Measurements from ENCODE around the gene FGFR4. TPM values are rescaled to one million over a fixed set of nuclear protein-coding genes. Genes with fewer than 3 reads are reported as not detected.
A peak's percentile ranks its signal among the peaks of the same experiment; 100 is the strongest.

FGFR4 gene
- polyA plus RNA-seq, 1 donor (not counting 4 experiments of a cell fraction or from before 2014, with no cell fraction given): 0.62 TPM

DNA sequence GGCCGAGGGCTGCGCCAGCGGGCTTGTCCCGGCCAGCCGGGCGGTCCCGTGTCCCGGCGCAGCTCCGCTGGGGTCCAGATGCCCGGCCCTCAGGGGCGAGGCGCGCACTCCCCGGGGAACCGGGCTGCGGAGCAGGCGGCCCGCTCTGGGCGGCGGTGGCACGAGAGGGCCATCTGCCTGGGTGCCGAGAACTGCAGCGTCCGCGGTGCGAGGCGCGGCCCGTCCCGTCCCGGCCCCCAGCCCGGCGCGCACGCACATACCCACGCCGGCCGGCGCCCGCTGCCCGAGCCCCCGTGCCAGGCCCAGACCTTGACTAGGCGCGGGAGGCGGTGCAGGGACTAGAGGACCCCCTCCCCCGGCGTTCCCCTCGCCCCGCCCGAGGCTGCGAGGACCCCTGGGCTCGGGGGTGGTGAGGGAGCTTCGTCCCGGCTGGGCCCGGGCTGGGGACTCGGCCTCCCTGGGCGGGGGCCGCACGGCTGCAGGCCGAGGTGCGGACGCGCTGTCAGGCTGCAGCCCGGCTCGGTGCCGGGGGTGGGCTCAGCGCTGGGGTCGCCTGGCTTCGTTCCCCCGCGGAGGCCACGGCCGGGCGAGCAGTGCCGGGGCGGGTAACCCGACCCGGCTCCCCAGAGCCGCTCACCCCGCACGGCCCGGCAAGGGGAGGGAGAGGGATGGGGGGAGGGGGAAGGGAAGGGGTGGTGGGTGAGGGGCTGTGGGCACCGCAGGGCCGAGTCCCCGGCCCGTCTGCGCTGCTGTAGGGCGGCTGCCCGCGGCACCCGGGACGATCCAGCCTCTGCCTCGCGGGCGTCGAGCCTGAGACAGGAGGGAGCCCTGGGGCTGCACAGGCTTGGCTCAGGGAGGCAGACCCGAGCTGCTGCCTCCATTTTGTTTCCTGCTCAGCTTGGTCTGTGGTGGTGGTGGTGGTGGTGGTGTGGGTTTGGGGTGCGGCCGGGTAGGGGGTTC lies 45.7 kb downstream of the FGFR4 start:
- H3K36me3 ChIP-seq (ENCODE audit: control insufficient read depth in 2 of 2, extremely low read depth in 1 of 2, insufficient read depth in 2 of 2, low read length in 2 of 2): peaks cover 3 to 8% of the 10 kb centered on the region in 2 experiments
- FAIRE-seq: no peak
- dilution Hi-C loops (cut with MboI; ENCODE audit: extremely low pct_ligation_motif_present, low sequenced_read_pairs): no loop called here
- peak overlapping the region; percentile 88 for H2AFZ ChIP-seq (ENCODE audit: control insufficient read depth, low read length)
- peak overlapping the region in 1 of 3 experiments; percentile 34 for H3K4me3 ChIP-seq (ENCODE audit: control insufficient read depth in 2 of 3, extremely low read depth in 1 of 3, insufficient read depth in 2 of 3, low read depth in 1 of 3, low read length in 3 of 3)
- H3K27me3 ChIP-seq (ENCODE audit: control insufficient read depth, extremely low read depth, insufficient read depth, low read length): no peaks in the 10 kb centered on the region
- no peak overlapping the region for H3K27ac ChIP-seq (ENCODE audit: control insufficient read depth, insufficient read depth, low read length)
- no peaks in the 10 kb centered on the region for H4K20me1 ChIP-seq (ENCODE audit: control insufficient read depth, extremely low read depth, insufficient read depth, low read length)
- peaks cover 27% of the 10 kb centered on the region for H3K79me2 ChIP-seq (ENCODE audit: control insufficient read depth, insufficient read depth, low read length)
- peak overlapping the region; percentile 85 for H3K9ac ChIP-seq (ENCODE audit: control insufficient read depth, extremely low read depth, insufficient read depth, low read length)
- peak overlapping the region; percentile 100 for H3K4me2 ChIP-seq (ENCODE audit: control insufficient read depth, extremely low read depth, insufficient read depth, low read depth, low read length)
- H3K9me3 ChIP-seq (ENCODE audit: control insufficient read depth, low read depth, low read length): no peaks in the 10 kb centered on the region
- DNase-seq (ENCODE audit: low read depth, low spot score): no peak
- TF ChIP-seq EZH2 (IDR thresholded peaks at IDR 0.05; ENCODE audit: low read length): no peak
- TF ChIP-seq, protein P1, sequence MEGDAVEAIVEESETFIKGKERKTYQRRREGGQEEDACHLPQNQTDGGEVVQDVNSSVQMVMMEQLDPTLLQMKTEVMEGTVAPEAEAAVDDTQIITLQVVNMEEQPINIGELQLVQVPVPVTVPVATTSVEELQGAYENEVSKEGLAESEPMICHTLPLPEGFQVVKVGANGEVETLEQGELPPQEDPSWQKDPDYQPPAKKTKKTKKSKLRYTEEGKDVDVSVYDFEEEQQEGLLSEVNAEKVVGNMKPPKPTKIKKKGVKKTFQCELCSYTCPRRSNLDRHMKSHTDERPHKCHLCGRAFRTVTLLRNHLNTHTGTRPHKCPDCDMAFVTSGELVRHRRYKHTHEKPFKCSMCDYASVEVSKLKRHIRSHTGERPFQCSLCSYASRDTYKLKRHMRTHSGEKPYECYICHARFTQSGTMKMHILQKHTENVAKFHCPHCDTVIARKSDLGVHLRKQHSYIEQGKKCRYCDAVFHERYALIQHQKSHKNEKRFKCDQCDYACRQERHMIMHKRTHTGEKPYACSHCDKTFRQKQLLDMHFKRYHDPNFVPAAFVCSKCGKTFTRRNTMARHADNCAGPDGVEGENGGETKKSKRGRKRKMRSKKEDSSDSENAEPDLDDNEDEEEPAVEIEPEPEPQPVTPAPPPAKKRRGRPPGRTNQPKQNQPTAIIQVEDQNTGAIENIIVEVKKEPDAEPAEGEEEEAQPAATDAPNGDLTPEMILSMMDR (optimal IDR thresholded peaks at IDR 0.05 in 1 of 3, IDR thresholded peaks at IDR 0.05 in 1 of 3, conservative IDR thresholded peaks at IDR 0.05 in 1 of 3; ENCODE audit: extremely low read depth in 1 of 3, insufficient read depth in 2 of 3, low read length in 3 of 3): no peak
- H3K9me1 ChIP-seq (ENCODE audit: control insufficient read depth, extremely low read depth, insufficient read depth, low read length): no peaks in the 10 kb centered on the region
- peaks cover 33% of the 10 kb centered on the region for H3K4me1 ChIP-seq (ENCODE audit: control insufficient read depth, extremely low read depth, insufficient read depth, low read length)

DNA sequence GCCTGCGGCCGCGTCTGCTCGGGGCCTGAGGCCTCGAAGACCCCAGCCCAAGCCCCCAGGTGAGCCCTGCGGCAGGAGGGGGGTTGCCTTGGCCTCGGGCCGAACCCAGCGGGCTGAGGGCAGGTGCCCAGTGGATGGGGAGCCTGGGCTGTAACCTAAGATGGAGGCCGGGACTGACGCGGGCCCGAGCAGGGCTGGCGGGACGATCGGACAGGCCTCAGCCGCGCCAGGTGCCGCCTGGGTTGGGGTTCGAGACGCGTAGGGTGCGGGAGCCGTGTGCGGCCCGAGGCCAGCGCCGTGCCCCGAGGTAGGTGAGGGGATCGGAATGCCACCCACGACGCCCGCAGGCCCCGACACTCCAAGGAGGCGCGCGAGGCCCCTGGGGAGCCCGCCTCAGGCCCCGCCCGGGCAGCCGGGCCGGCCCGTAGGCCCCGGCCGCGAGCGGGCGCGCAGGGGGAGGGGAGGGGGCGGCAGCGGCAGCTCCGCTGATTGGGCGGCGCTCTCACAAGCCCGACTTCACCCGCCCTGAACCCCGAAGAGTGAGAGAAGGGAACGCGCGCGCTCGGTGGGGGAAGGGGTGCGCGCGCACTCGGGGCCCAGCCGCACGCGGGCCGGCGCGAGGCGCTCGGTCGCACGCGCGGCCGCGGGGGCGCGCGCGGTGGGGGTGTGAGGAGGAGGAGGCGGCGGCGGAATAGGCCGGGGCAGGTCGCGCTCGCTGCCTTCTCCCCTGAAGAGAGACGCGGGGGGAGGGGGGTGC lies 46.6 kb downstream of the FGFR4 start, which contains the start of gene NSD1:
NSD1 (plus strand) TSS at position 678 of the 757 bp plus-strand sequence. CDS start 1,331 bp downstream, outside the sequence.
- Histone ChIP-seq H3K4me3 (ENCODE audit: control insufficient read depth in 2 of 3, extremely low read depth in 1 of 3, insufficient read depth in 2 of 3, low read depth in 1 of 3, low read length in 3 of 3) (peak within 1 kb of the TSS; percentile 49 to 88 (median 72)), H3K79me2 (ENCODE audit: control insufficient read depth, insufficient read depth, low read length) (peaks cover 35% of the 10 kb centered on the region), H3K9ac (ENCODE audit: control insufficient read depth, extremely low read depth, insufficient read depth, low read length) (peak within 1 kb of the TSS; percentile 85), H3K4me1 (ENCODE audit: control insufficient read depth, extremely low read depth, insufficient read depth, low read length) (peaks cover 33% of the 10 kb centered on the region), H3K36me3 (ENCODE audit: control insufficient read depth in 2 of 2, extremely low read depth in 1 of 2, insufficient read depth in 2 of 2, low read length in 2 of 2) (peaks cover 3 to 8% of the 10 kb centered on the region in 2 experiments), H3K27ac (ENCODE audit: control insufficient read depth, insufficient read depth, low read length) (peak within 1 kb of the TSS; percentile 70), H2AFZ (ENCODE audit: control insufficient read depth, low read length) (peak within 1 kb of the TSS; percentile 88), H3K9me1 (ENCODE audit: control insufficient read depth, extremely low read depth, insufficient read depth, low read length) (no peaks in the 10 kb centered on the region), H3K27me3 (ENCODE audit: control insufficient read depth, extremely low read depth, insufficient read depth, low read length) (no peaks in the 10 kb centered on the region), H3K9me3 (ENCODE audit: control insufficient read depth, low read depth, low read length) (no peaks in the 10 kb centered on the region), H3K4me2 (ENCODE audit: control insufficient read depth, extremely low read depth, insufficient read depth, low read depth, low read length) (peak within 1 kb of the TSS; percentile 100), H4K20me1 (ENCODE audit: control insufficient read depth, extremely low read depth, insufficient read depth, low read length) (no peaks in the 10 kb centered on the region)
- TF ChIP-seq, protein P1 (optimal IDR thresholded peaks at IDR 0.05 in 1 of 3, IDR thresholded peaks at IDR 0.05 in 1 of 3, conservative IDR thresholded peaks at IDR 0.05 in 1 of 3; ENCODE audit: extremely low read depth in 1 of 3, insufficient read depth in 2 of 3, low read length in 3 of 3): no peak
- TF ChIP-seq EZH2 (IDR thresholded peaks at IDR 0.05; ENCODE audit: low read length): no peak
- FAIRE-seq: no peak
- dilution Hi-C loops (cut with MboI; ENCODE audit: extremely low pct_ligation_motif_present, low sequenced_read_pairs): no loop called here
- DNase-seq (ENCODE audit: low read depth, low spot score): peak; percentile 13
